SK-N-SH treated with all-trans-retinoic acid at 6 μM for 48 hours (cell line): ENCODE measurements around the gene DIAPH3.

ENCODE experiments used
- GLIS3 ChIP-seq: fragments of 250-450 bp; sonication (Bioruptor Pico); IDR thresholded peaks from 2 replicates; pipeline ENCODE4 v1.5.0; 2020; ENCODE audit warnings: mild to moderate bottlenecking, moderate library complexity
- ZNF565 ChIP-seq: fragments of 450-650 bp; formaldehyde crosslinking; conservative IDR thresholded peaks from 2 replicates; pipeline ENCODE4 v1.5.0; 2020; ENCODE audit warnings: low read depth, mild to moderate bottlenecking, moderate library complexity
- TF ChIP-seq, protein P1 (sequence below): fragments of 250-450 bp; sonication (Bioruptor Pico); IDR thresholded peaks from 2 replicates; pipeline ENCODE4 v1.8.0; 2020; ENCODE audit warnings: mild to moderate bottlenecking, moderate library complexity, borderline replicate concordance
- TF ChIP-seq, protein P2 (sequence below): fragments of 250-450 bp; sonication (Bioruptor Pico); IDR thresholded peaks from 2 replicates; pipeline ENCODE4 v1.5.0; 2020; ENCODE audit warnings: mild to moderate bottlenecking, moderate library complexity

DNA sequence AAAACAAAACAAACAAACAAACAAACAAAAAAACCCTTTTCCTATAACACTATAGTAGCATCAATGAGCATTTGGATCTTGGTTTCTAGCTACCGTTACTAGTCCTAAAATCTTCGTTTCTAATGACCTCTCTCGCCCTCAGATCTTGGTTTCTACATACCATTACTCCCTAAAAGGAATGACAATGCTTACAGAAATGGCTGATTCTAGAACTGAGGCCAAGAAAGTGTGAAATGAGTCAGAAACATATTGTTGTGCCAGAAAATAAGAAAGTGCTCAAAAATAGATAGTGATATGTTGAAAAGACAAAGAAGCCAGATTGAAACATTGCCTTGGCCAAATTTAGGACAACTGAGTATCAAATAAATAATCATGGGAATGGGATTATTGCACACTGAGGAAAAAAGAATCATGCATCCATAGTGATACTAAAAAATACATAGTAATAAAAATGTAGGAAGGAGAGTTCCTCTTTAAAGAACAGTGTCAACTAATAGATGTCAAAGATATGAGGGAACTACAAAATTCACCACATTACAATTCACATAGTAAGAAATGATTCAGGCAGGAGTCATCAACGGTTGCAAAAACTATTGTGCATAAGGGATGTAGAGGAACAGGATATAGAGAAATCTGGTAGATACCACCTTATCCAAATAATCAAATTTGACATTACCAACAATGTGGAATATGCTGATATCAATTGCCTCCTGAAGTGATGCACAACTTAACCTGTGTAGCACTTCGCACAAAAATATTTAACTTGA, 386.6 kb downstream of the DIAPH3 start:
- TF ChIP-seq, protein P1, sequence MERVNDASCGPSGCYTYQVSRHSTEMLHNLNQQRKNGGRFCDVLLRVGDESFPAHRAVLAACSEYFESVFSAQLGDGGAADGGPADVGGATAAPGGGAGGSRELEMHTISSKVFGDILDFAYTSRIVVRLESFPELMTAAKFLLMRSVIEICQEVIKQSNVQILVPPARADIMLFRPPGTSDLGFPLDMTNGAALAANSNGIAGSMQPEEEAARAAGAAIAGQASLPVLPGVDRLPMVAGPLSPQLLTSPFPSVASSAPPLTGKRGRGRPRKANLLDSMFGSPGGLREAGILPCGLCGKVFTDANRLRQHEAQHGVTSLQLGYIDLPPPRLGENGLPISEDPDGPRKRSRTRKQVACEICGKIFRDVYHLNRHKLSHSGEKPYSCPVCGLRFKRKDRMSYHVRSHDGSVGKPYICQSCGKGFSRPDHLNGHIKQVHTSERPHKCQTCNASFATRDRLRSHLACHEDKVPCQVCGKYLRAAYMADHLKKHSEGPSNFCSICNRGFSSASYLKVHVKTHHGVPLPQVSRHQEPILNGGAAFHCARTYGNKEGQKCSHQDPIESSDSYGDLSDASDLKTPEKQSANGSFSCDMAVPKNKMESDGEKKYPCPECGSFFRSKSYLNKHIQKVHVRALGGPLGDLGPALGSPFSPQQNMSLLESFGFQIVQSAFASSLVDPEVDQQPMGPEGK, result no peak
- no peak for TF ChIP-seq GLIS3 (CRISPR knock-in tag)
- TF ChIP-seq, protein P2, sequence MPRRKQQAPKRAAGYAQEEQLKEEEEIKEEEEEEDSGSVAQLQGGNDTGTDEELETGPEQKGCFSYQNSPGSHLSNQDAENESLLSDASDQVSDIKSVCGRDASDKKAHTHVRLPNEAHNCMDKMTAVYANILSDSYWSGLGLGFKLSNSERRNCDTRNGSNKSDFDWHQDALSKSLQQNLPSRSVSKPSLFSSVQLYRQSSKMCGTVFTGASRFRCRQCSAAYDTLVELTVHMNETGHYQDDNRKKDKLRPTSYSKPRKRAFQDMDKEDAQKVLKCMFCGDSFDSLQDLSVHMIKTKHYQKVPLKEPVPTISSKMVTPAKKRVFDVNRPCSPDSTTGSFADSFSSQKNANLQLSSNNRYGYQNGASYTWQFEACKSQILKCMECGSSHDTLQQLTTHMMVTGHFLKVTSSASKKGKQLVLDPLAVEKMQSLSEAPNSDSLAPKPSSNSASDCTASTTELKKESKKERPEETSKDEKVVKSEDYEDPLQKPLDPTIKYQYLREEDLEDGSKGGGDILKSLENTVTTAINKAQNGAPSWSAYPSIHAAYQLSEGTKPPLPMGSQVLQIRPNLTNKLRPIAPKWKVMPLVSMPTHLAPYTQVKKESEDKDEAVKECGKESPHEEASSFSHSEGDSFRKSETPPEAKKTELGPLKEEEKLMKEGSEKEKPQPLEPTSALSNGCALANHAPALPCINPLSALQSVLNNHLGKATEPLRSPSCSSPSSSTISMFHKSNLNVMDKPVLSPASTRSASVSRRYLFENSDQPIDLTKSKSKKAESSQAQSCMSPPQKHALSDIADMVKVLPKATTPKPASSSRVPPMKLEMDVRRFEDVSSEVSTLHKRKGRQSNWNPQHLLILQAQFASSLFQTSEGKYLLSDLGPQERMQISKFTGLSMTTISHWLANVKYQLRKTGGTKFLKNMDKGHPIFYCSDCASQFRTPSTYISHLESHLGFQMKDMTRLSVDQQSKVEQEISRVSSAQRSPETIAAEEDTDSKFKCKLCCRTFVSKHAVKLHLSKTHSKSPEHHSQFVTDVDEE (CRISPR knock-in tag), result no peak
- TF ChIP-seq ZNF565, result no peak
